ENCODE data around the gene PPIL1.

Gene PPIL1

DNA sequence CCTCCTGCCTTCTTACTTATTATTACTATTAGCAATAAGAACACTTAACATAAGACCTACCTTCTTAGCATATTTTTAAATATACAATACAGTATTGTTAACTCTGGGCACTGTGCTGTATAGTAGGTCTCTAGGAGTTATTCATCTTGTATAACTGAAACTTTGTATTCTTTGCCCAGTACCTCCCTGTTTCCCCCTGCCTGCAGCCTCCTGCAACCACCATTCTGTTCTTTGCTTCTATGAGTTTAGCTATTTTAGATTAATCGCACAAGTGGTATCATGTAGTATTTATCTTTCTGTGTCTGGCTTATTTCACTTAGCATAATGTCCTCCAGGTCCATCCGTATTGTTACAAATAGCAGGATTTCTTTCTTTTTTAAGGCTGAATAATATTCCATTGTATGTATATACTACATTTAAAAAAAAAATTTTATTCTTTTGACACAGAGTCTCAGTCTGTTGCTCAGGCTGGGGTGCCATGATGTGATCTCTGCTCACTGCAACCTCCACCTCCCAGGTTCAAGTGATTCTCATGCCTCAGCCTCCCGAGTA is 15.6 kb upstream of the PPIL1 start:
- DNase-seq (ENCODE audit: low read depth, low spot score) = no peak

DNA sequence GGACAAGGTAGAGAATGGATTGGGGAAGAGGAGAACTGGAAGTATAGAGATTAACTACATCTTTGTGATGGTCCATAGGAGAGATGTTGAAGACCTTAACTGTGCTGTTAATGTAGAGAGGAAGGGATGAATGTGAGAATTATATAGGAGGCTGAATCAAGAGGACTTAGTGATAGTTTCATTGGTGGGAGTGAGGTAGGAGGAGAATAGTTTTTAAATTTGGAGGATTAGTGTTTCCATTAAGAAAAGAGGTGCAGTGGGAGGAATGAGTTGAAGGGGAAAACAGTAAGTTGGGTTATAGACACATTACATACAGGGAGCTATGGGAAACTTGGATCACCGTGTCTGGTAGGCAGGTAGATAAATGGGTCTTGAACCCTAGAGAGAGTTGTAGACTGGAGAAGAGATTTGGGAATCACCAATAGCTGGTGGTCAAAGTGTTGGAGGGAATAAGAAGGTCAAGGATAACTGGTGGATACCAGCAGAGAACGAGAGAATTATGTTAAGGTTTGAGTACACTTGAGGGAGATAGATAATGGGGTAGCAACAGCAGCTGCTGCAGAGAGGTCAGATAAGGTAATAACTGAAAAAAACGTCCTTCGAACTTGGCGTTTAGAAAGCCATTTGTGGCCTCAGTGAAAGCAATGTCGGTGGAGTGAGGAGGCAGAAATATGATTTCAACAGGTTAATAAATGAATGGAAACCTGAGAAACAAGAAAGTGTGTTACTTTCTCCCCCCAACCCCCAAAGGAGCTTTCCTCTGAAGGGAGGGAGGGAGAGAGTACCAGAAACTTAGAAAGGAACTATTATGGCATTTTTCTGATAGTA is 14.3 kb upstream of the PPIL1 start:
- H3K27ac ChIP-seq = no peak overlapping the region
- no peak for DNase-seq (ENCODE audit: low read depth, low spot score)

More for the DNA sequence above, 15.6 kb upstream of the PPIL1 start:
- H3K27ac ChIP-seq = no peak overlapping the region

DNA sequence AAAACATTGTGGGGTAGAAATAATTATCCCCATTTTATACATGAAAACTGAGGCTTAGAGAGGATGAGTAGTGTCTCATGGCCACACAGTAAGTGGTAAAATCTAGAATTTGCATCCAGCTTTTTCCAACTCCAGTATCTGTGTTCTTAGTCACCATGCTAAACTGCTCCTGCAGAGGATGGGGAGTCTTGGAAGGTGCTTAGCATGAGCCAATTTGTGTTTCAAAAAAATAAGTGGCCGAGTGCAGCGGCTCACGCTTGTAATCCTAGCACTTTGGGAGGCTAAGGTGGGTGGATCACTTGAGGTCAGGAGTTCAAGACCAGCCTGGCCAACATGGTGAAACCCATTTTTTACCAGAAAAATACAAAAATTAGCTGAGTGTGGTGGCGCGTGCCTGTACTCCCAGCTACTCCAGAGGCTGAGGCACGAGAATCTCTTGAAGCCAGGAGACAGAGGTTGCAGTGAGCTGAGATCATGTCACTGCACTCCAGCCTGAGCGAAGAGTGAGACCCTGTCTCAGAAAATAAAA is 13.6 kb upstream of the PPIL1 start:
- no peak overlapping the region for H3K27ac ChIP-seq
- DNase-seq (ENCODE audit: low read depth, low spot score) = no peak

DNA sequence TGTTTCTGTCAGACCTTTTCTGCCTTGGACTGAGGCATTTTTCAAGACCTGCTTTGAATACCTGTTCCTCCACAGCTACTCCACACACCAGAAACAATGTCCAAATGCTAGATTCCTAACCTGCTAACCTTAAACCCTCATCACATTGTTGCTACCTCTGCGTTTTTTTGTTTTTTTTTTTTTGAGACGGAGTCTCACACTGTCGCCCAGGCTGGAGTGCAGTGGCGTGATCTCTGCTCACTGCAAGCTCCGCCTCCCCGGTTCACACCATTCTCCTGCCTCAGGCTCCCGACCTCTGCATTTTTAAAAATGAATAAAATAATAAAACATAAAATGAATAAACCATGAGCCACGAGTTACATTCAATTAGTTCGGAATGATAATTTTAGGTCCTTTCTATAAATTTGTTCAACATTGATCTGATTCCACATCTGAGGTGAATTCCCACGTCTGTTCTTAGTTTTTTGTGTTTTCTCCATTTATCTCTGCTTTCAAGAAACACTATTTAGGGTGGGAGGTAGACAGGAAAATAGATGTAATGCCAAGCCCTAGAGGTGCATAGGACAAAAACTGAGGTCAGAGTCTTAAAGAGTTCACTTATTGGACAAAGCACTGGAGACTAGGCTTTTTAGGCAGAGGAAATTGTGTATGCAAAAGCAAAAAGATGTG is 12.5 kb upstream of the PPIL1 start:
- no peak overlapping the region for H3K27ac ChIP-seq
- DNase-seq (ENCODE audit: low read depth, low spot score) = no peak

DNA sequence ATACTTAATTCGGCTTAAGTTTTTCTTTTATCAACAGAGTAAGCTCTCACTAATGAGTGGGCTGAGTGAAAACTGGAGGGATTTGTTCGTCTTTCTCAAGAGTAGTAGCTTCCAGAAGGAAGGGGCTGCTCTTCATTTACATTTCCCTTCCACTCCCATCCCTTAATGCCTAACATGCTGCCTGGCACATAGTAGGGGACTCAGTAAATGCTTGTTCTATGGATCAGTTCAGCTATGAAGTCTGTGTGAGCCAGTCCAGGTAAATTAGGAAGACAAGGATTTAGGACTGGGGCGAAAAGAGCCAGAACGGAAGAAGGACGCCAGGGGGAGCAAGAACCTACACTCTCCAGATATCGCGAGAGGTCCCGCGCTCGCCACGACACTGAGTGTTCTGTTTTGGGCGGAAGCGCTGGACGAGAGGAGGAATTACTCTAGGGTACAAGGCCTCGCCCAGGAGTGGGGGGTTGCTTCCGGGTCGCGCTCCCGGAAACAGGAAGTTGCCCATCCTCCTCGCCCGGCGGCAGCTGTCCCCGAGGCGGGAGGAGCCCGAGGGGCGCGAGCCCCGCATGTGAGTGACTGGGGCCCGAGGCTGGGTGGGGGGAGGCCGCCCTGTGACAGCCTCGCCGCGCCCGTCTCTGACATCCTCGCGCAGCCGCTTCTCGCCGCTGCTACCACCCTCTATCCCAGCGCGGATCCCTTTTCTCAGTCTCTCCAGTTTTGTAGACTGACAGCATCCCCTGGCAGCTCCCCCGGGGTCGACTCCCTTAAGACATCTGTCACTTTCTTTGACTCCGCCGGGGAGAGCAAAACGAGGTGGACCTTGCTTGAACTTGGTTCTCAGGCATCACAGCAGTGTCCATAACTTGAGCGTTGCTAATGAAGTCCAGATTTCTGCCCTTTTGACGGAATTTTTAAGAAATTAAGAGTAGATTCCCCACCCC is 11.1 kb upstream of the PPIL1 start, which contains the start of gene C6orf89:
Gene C6orf89 (plus strand): TSS at position 492 of the 941 bp plus-strand sequence. CDS start 13,493 bp downstream, outside the sequence.
- peak; percentile 83 for DNase-seq (ENCODE audit: low read depth, low spot score)
- peak within 1 kb of the TSS; percentile 50 for H3K27ac ChIP-seq

DNA sequence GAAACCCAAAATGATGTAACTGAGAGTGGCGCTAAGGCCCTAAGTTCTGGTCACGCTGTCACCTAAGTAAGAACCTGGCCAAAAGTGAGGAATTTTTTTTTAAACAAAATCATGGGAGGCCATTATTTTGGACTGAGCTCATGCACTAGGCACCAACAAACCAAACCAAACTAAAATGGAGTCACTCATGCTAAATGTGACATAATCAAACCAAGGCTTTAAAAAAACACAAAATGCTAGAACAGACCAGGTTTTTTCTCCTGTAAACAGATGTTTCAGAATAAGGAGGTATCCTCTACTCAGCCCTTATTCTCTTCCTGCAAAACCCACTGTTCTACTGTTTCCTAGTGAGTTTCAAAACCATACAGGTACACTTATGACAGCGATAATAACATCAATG is 10.0 kb upstream of the PPIL1 start:
- no peak overlapping the region for H3K27ac ChIP-seq
- DNase-seq (ENCODE audit: low read depth, low spot score) = no peak

DNA sequence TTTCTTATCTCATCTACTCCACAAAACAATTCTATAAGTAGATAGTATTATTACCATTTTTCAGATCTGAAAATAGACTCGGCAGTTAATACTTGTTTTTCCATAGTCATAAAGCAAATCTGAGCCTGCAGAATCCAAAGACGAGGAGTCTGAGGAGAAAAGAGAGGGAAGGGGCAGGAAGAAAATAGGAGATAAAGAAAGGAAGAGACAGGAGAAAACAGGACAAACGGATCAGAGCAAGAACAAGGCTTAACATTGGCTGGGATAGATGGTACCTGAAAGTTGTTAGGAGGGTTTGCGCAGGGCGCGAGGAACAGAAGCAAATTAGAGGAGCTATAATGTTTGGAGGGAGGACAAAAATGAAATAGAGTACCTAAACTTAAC is 639 bp upstream of the PPIL1 start:
- DNase-seq (ENCODE audit: low read depth, low spot score) = no peak
- H3K27ac ChIP-seq = peak overlapping the region; percentile 81

DNA sequence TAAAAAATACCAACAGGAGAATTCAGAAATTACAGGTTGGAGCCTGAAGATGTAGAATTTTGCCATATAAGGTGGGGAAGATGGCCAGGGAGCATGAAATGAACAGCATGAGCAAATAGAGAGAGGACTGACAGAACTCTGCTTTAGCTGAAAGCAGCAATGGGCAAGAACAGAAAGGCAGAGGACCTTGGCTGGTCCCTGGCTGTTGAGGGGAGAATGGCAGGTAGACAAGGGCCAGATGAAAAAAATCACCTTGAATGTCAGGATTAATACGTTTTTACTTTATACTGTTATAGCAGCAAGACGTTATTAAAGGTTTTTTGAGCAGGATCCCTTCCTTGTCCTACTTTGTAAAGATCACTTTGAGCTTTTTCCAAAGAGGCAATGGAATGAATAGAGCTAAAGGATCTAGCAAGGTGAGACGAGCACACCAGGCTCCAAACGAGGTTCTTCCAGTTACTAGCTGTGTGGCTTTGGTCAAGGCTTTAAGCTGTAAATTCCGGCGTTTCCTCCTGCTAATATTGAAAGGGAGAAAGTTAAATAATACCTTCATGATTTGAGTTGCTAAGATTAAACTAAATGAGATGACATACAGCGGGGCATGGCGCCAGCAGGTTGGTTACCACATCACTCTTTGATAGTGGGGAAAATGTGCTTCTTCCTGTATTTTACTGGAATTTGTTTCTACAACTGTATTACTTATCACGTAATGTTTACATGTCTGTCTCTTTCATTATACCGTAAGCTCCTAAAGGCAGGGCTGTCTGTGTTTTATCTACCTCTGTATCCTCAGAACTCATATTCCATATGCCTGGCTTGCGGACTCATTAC is 776 bp downstream of the PPIL1 start:
- peak overlapping the region; percentile 81 for H3K27ac ChIP-seq
- no peak for DNase-seq (ENCODE audit: low read depth, low spot score)

DNA sequence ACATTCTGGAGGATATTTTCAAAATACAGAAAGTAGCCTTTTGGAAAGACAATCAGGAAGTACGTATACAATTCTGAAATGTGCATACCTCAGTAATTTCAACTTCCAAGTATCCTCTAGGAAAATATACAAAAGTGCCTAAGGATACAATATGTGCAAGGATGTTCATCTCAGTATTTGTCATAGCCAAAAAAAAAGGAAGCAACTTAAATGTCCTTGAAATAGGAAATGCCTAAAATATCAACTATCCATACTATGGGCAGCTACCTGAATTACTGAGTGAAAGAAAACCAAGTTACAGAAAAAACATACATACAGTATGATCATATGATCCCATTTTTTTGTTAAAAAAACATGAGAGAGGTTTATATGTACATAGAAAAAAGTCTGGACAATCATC is 1.5 kb downstream of the PPIL1 start:
- no peak for DNase-seq (ENCODE audit: low read depth, low spot score)
- peak overlapping the region; percentile 81 for H3K27ac ChIP-seq

DNA sequence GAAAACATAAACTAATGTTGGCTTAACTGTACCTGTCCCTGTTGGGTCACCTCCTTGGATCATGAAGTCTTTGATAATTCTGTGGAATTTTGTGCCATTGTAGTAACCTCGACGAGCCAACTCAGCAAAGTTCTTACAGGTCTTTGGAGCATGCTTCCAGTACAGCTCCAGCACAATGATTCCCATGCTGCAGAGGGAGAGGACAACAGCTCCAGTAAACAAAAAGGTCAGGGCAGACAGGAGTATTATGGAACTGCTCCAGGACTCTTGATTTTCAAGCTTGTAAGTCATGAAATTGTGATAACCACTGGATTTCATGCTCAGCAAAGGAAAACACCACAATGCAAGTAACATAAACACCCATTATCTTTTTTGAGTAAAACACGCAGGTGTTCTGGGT is 2.9 kb downstream of the PPIL1 start:
- no peak for DNase-seq (ENCODE audit: low read depth, low spot score)
- H3K27ac ChIP-seq = no peak overlapping the region

DNA sequence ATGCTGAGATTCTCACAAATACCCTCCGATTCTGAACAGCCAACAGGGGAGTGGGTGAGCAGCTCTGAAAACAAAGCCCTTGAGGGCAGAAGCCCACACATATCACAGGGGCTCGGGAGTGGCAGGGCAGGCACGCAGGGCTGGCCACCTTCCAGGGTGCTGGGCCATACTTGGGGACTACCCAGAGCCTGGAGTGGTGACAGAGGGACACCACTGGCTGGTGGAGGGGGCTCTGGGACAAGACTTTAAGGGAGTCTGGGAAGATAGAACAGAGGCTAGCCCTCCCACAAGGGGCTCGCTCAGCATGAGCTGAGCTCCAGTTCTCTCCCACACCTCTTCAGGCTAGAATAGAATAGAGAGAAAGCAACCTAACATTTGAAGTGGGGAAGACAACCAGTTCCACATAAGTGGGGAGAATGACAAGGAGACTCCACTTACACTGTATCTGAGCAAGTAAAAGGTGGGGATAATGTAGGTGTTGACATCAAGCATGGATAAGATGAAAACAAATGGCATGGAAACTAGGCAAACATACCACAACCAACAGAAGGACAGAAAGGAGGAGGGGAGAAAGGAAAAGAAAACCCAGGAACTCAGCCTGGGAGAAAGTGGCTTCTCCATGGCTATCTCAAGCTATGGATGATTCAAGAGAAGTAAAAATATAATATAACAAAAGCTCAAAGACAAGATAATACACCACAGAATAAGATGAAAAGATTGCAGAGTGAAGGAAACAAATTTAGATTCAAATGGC is 7.0 kb downstream of the PPIL1 start:
- no peak for DNase-seq (ENCODE audit: low read depth, low spot score)
- H3K27ac ChIP-seq = no peak overlapping the region

DNA sequence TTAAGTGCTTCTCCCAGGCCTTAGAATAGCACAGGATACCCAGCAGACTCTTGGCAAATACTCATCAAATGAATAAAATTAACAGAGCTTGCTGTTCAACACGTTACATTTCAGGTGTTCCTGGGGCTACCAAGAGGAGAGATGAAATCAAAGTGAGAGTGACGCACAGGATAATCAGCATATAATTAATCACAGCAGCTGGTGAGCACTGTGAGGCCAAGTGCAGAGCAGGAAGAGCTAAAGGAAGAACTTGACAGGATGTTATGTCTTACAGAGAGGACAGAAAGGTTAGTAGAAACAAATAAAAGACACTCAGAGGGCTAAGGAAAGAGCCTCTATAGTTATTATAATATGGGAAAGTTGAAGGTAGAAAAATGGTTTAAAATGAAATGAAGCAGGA is 8.8 kb downstream of the PPIL1 start:
- H3K27ac ChIP-seq = no peak overlapping the region
- DNase-seq (ENCODE audit: low read depth, low spot score) = no peak

DNA sequence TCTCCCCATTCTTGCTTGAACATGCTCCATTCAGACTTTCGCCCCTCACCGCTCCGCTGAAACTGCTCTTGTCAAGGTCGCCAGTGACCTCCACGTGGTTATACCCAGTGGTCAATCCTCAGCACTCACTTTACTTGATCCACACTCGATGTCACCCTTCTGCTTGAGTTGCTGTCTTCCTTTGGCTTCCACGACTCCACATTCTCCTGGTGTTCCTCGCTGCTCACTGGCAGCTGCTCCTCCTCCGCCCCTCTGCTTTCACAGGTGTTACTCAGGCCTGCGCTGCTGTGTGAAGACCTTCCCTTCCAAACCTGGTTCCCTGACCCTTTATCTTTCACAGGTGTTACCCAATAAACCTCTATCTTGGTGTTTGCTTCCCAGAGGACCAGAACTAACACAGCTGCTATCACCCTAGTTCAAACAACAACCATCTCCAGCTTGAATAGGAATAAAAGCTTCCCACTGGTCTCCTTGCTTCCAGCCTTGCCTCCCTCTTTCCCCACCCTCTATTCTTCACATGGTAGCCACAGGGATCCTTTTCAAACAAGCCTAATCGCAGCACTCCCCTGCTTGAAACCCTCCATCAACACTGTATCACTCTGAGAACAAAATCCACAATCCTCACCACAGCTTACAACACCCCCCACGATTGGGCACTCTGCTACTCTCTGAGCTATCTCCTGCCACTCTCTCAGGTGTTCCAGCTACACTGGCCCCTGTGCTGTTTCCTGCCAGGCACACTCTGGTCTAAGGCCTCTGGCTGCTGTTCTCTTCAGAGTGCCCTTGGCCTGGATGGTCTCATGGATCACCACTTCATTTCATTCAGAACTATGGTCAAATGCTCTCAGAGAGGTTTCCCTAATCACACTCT is 10.7 kb downstream of the PPIL1 start:
- DNase-seq (ENCODE audit: low read depth, low spot score) = no peak
- no peak overlapping the region for H3K27ac ChIP-seq

DNA sequence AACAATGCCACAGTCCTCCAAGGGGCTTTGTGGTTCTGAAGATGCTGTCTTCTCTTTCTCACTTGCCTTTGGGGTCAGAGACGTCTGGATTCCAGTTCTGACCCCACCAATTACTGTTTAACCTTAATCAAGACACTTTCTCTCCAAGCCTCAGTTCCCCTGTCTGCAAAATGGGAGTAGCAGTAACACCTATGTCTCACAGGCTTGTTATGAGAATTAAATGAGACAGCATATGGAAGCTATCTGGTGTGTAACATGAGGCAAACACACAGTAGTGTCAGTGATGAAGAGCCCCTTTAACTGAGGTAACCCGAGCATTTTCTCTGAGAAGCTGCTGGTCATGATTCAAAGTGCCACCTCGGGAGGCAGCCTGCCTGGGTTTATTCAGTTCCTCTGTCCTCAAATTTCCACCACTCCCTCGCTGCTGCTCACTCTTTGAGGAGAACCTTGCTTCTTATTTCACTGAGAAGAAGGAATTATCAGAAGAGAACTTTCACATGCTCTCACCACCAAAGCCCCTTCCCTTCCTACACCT is 11.7 kb downstream of the PPIL1 start:
- no peak for DNase-seq (ENCODE audit: low read depth, low spot score)
- peak overlapping the region; percentile 68 for H3K27ac ChIP-seq

DNA sequence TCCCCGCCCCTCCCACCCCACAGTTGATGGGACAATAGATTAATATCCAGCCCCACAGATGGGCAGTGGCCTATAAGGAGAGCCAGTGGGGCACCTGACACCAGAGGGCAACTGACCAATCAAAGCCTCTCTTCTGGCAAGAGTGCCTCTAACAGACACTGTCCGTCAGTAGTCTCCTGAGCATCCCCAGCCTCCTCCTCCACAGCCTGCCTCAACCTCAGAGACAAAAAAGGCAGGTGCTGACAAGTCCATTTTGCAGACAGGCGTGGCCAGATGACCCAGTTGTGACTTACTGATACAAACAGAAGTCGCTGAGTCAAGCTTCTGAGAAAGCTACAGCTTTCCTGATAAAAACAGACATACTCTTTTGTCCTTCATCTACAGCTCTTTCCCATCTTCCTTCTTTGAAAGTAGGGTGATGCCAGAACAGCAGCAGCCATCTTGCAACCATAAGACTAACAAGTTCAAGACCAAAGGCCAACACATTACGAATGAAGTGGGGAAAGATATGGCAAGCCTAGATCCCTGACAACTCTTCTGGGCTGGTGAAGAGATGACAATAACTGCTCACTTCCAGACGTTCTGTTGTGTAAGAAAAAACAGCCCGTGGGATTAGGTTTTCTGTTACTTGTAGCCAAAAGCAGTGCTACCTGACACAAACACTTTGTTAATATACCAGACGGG is 12.3 kb downstream of the PPIL1 start:
- peak overlapping the region; percentile 68 for H3K27ac ChIP-seq
- DNase-seq (ENCODE audit: low read depth, low spot score) = peak; percentile 85

DNA sequence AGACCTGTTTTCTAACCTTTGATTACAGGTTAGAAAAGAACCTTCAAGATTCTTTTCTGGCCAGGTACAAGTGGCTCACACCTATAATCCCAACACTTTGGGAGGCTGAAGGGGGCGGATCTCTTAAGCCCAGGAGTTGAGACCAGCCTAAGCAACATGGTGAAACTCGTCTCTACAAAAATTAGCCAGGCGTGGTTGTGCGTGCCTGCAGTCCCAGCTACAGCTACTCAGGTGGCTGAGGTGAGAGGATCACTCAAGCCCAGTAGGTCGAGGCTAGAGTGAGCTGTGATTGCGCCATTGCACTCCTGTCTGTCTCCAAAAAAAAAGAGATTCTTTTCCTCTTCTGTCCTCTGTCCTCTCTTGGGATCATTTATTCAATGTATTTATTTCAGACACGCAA is 14.5 kb downstream of the PPIL1 start:
- no peak for DNase-seq (ENCODE audit: low read depth, low spot score)
- H3K27ac ChIP-seq = no peak overlapping the region

All from epithelial cell of prostate (primary cell).